ENCODE data around the gene IGFBP2.

IGFBP2 gene

GRCh38 chr2:216620786-216621185 lies 12.4 kb upstream of the IGFBP2 start:
- Histone ChIP-seq H3K4me3 (ENCODE audit: low read length) (no peak overlapping the region), H3K4me1 (ENCODE audit: low read length) (no peaks in the 10 kb centered on the region), H3K27me3 (ENCODE audit: low read depth, low read length) (no peaks in the 10 kb centered on the region), H3K9me3 (ENCODE audit: insufficient read depth, low read length) (no peaks in the 10 kb centered on the region), H3K27ac (ENCODE audit: low read length) (no peak overlapping the region), H3K79me2 (ENCODE audit: low read length) (no peaks in the 10 kb centered on the region), H3K36me3 (replicated peaks; ENCODE audit: low read depth, low read length) (no peaks in the 10 kb centered on the region), H4K20me1 (ENCODE audit: insufficient read depth, low read length) (no peaks in the 10 kb centered on the region), H2AFZ (ENCODE audit: low read depth, low read length) (no peak overlapping the region), H3K9ac (ENCODE audit: low read length) (no peak overlapping the region), H3K4me2 (ENCODE audit: low read length) (no peak overlapping the region)
- TF ChIP-seq, protein P1, sequence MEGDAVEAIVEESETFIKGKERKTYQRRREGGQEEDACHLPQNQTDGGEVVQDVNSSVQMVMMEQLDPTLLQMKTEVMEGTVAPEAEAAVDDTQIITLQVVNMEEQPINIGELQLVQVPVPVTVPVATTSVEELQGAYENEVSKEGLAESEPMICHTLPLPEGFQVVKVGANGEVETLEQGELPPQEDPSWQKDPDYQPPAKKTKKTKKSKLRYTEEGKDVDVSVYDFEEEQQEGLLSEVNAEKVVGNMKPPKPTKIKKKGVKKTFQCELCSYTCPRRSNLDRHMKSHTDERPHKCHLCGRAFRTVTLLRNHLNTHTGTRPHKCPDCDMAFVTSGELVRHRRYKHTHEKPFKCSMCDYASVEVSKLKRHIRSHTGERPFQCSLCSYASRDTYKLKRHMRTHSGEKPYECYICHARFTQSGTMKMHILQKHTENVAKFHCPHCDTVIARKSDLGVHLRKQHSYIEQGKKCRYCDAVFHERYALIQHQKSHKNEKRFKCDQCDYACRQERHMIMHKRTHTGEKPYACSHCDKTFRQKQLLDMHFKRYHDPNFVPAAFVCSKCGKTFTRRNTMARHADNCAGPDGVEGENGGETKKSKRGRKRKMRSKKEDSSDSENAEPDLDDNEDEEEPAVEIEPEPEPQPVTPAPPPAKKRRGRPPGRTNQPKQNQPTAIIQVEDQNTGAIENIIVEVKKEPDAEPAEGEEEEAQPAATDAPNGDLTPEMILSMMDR (IDR thresholded peaks at IDR 0.05; ENCODE audit: low read depth, low read length) = no peak
- TF ChIP-seq EZH2phosphoT487 (IDR thresholded peaks at IDR 0.05; ENCODE audit: low read depth) = no peak

DNA sequence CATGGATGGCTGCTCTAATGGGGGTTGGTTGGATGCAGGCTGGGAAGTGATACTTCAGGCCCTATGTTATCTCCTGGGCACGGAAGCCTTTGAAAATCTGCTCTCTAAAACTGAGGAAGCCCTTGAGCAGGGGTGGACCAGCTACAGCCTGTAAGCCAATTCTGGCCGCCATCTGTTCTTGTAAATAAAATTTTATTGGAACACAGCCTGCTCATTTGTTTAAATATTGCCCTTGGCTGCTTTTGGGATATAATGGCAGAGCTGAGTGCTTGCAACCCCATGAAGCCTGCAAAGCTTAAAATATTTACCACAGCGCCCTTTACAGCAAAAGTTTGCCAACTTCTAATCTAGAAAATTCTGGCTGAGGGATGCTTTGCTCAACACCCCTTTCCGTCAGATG lies 11.9 kb upstream of the IGFBP2 start:
- Histone ChIP-seq H3K27ac (ENCODE audit: low read length) (no peak overlapping the region), H3K4me2 (ENCODE audit: low read length) (no peak overlapping the region), H4K20me1 (ENCODE audit: insufficient read depth, low read length) (no peaks in the 10 kb centered on the region), H3K36me3 (replicated peaks; ENCODE audit: low read depth, low read length) (no peaks in the 10 kb centered on the region), H3K79me2 (ENCODE audit: low read length) (no peaks in the 10 kb centered on the region), H3K9me3 (ENCODE audit: insufficient read depth, low read length) (no peaks in the 10 kb centered on the region), H3K9ac (ENCODE audit: low read length) (no peak overlapping the region), H3K27me3 (ENCODE audit: low read depth, low read length) (no peaks in the 10 kb centered on the region), H3K4me3 (ENCODE audit: low read length) (no peak overlapping the region), H2AFZ (ENCODE audit: low read depth, low read length) (no peak overlapping the region), H3K4me1 (ENCODE audit: low read length) (no peaks in the 10 kb centered on the region)
- TF ChIP-seq, protein P1 (IDR thresholded peaks at IDR 0.05; ENCODE audit: low read depth, low read length) = no peak
- TF ChIP-seq EZH2phosphoT487 (IDR thresholded peaks at IDR 0.05; ENCODE audit: low read depth) = no peak

- no peaks in the 10 kb centered on the region for H3K4me1 ChIP-seq (ENCODE audit: low read length)
- TF ChIP-seq EZH2phosphoT487 (IDR thresholded peaks at IDR 0.05; ENCODE audit: low read depth) = no peak
- TF ChIP-seq, protein P1 (IDR thresholded peaks at IDR 0.05; ENCODE audit: low read depth, low read length) = no peak
- no peaks in the 10 kb centered on the region for H3K36me3 ChIP-seq (replicated peaks; ENCODE audit: low read depth, low read length)
- no peak overlapping the region for H3K9ac ChIP-seq (ENCODE audit: low read length)
- no peak overlapping the region for H3K27ac ChIP-seq (ENCODE audit: low read length)
- no peaks in the 10 kb centered on the region for H3K79me2 ChIP-seq (ENCODE audit: low read length)
- no peaks in the 10 kb centered on the region for H4K20me1 ChIP-seq (ENCODE audit: insufficient read depth, low read length)
- no peaks in the 10 kb centered on the region for H3K27me3 ChIP-seq (ENCODE audit: low read depth, low read length)
- H3K4me3 ChIP-seq (ENCODE audit: low read length) = no peak overlapping the region
- no peak overlapping the region for H2AFZ ChIP-seq (ENCODE audit: low read depth, low read length)
- H3K9me3 ChIP-seq (ENCODE audit: insufficient read depth, low read length) = no peaks in the 10 kb centered on the region
- H3K4me2 ChIP-seq (ENCODE audit: low read length) = no peak overlapping the region
Observed at GRCh38 chr2:216622526-216622925, 10.7 kb upstream of the IGFBP2 start.

DNA sequence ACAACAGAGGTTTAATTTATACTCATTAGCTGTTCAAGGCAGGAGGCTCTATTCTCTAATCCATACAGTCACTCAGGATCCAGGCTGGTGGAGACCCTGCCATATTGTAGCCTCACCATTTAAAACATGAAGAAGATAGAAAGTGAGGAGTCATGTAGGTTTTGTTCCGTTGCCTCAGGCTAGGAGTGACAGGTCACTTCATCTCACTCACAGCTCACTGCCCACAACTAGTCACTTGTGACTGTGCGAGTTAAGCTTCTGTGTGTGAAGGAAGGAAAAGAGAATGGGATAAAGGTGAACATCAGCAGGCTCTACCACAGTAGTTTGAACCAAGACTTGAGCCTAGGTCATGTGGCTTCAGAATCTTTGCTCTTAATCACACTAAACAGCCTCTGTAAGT lies 9.0 kb upstream of the IGFBP2 start:
- H2AFZ ChIP-seq (ENCODE audit: low read depth, low read length) = no peak overlapping the region
- no peaks in the 10 kb centered on the region for H3K79me2 ChIP-seq (ENCODE audit: low read length)
- TF ChIP-seq, protein P1 (IDR thresholded peaks at IDR 0.05; ENCODE audit: low read depth, low read length) = no peak
- TF ChIP-seq EZH2phosphoT487 (IDR thresholded peaks at IDR 0.05; ENCODE audit: low read depth) = no peak
- no peak overlapping the region for H3K9ac ChIP-seq (ENCODE audit: low read length)
- no peaks in the 10 kb centered on the region for H3K36me3 ChIP-seq (replicated peaks; ENCODE audit: low read depth, low read length)
- no peaks in the 10 kb centered on the region for H3K4me1 ChIP-seq (ENCODE audit: low read length)
- H3K9me3 ChIP-seq (ENCODE audit: insufficient read depth, low read length) = no peaks in the 10 kb centered on the region
- H3K4me2 ChIP-seq (ENCODE audit: low read length) = no peak overlapping the region
- no peaks in the 10 kb centered on the region for H4K20me1 ChIP-seq (ENCODE audit: insufficient read depth, low read length)
- H3K27ac ChIP-seq (ENCODE audit: low read length) = no peak overlapping the region
- no peaks in the 10 kb centered on the region for H3K27me3 ChIP-seq (ENCODE audit: low read depth, low read length)
- H3K4me3 ChIP-seq (ENCODE audit: low read length) = no peak overlapping the region
